Right lobe of liver (tissue), 6 donors: ENCODE results near the gene LIMK1. TPM values are rescaled to one million over a fixed set of nuclear protein-coding genes. Genes with fewer than 3 reads are reported as not detected.
A peak's percentile ranks its signal among the peaks of the same experiment; 100 is the strongest.

Experiments
- ATAC-seq, 4 donors: fragments of 200-7000 bp; cut with Tn5 transposase; one replicate each; pipeline ENCODE4 v1.9.1; 2020; ENCODE audit warnings: mild to moderate bottlenecking in 4 of 4, moderate library complexity in 4 of 4
- DNase-seq, 3 donors: peaks; one replicate each; pipeline ENCODE4 v3.0.0-alpha.2; 2020
- H3K27ac ChIP-seq, 3 donors: fragments of 200-600 bp; one replicate each; pipeline ENCODE4 v1.8.0; 2022
- H3K27me3 ChIP-seq, 2 donors: fragments of 200-600 bp; one replicate each; pipeline ENCODE4 v1.8.0; 2022
- H3K36me3 ChIP-seq, 4 donors: fragments of 200-600 bp; sonication (generic) in 1 of 4; one replicate each; pipeline versions ENCODE4 v1.5.1 to v1.8.0; 2017 to 2022; ENCODE audit warnings: control low read depth in 1 of 4
- H3K4me1 ChIP-seq, 4 donors: fragments of 200-600 bp; sonication (generic) in 1 of 4; one replicate each; pipeline versions ENCODE4 v1.5.1 to v1.8.0; 2017 to 2022; ENCODE audit warnings: control low read depth in 1 of 4
- H3K4me3 ChIP-seq, 3 donors: fragments of 200-600 bp; one replicate each; pipeline ENCODE4 v1.8.0; 2022
- H3K9me3 ChIP-seq, 4 donors: fragments of 200-600 bp; sonication (generic) in 1 of 4; one replicate each; pipeline versions ENCODE4 v1.5.1 to v1.8.0; 2017 to 2022; ENCODE audit warnings: control low read depth in 1 of 4
- CTCF ChIP-seq, 4 donors: fragments of 200-600 bp in 3 of 4; fragments of 450-650 bp in 1 of 4; IDR thresholded peaks; one replicate each; pipeline versions ENCODE4 v1.5.1 to v1.8.0; 2016 to 2022; ENCODE audit warnings: antibody characterized with exemption in 4 of 4, mild to moderate bottlenecking in 2 of 4
- POLR2A ChIP-seq: fragments of 450-650 bp; IDR thresholded peaks from one replicate; pipeline ENCODE4 v1.6.1; 2017; ENCODE audit warnings: antibody characterized with exemption, mild to moderate bottlenecking
- WGBS: methylation state at CpG from one replicate; pipeline ENCODE4 v1.1.6; 2018; ENCODE audit warnings: low coverage, low lambda C conversion rate; ENCODE audit not compliant: insufficient coverage; ENCODE audit errors: missing lambda C conversion rate; 5-methylcytosine and 5-hydroxymethylcytosine counted together
- intact Hi-C, 2 donors: fragments of 100-400 bp; cut with DNase I; formaldehyde crosslinking; loops; one replicate each; pipeline versions ENCODE4 v1.11.2 to v1.14.1; 2022
- total RNA-seq, 6 experiments: library from RNA; depleted of rRNA in 2 of 6; stranded (reverse); fragments of >200 nt in 2 of 6; fragmentation: NEBNext Ultra II Directional in 3 of 6; extraction: Animal tissue kit (Norgen Biotek cat#: 25700) in 3 of 6; gene quantifications; one replicate each; pipeline versions ENCODE4 v1.1.0 to v1.2.4, GENCODE V29; 2016 to 2023
- donor health status: DM: no; HTN: yes; CAD: no.
- donor health status: DM: no; HTN: no; CAD: no.
- donor health status: DM: no; HTN: no; CAD: no.
- donor health status: DM: no; HTN: yes; CAD: no.
- donor health status: DM: no; HTN: yes; CAD: no.

LIMK1 gene
- total RNA-seq, 6 experiments from 2014 or later, result 3.1 to 9.9 (median 5.8) TPM

GRCh38 chr7:74104702-74105101 is 21.1 kb downstream of the LIMK1 start:
- Histone ChIP-seq H3K4me1 (no peaks in the 10 kb centered on the region), H3K27me3 (no peaks in the 10 kb centered on the region), H3K36me3 (peaks cover 0 to 3% (median 2%) of the 10 kb centered on the region in 4 donors), H3K9me3 (no peaks in the 10 kb centered on the region), H3K27ac (no peak overlapping the region), H3K4me3 (no peak overlapping the region)
- intact Hi-C loops, result no loop called here
- ATAC-seq (no peak), DNase-seq (no peak)
- WGBS, result 80% methylated on average over 1 of the region's 8 CpGs
- TF ChIP-seq POLR2A, result no peak
- TF ChIP-seq CTCF (IDR thresholded peaks at IDR 0.05), result no peak

- TF ChIP-seq POLR2A (no peak), CTCF (IDR thresholded peaks at IDR 0.05) (no peak)
- Histone ChIP-seq H3K36me3 (peaks cover 0 to 3% (median 2%) of the 10 kb centered on the region in 4 donors), H3K27me3 (no peaks in the 10 kb centered on the region), H3K27ac (no peak overlapping the region), H3K9me3 (no peaks in the 10 kb centered on the region), H3K4me1 (no peaks in the 10 kb centered on the region), H3K4me3 (no peak overlapping the region)
- intact Hi-C loops, result no loop called here
- ATAC-seq, result peak in 1 of 4 donors; percentile 19
- WGBS, result no CpG with 5 or more reads among the region's 11 CpGs
- no peak for DNase-seq
These were observed 22.4 kb downstream of the LIMK1 start for GRCh38 chr7:74105992-74106391.

GRCh38 chr7:74106846-74107245 is 23.2 kb downstream of the LIMK1 start:
- 90% methylated on average over 2 of the region's 18 CpGs for WGBS

GRCh38 chr7:74115326-74115725 is 31.7 kb downstream of the LIMK1 start:
- DNase-seq (no peak), ATAC-seq (no peak)
- no peak for TF ChIP-seq CTCF (IDR thresholded peaks at IDR 0.05)
- TF ChIP-seq POLR2A, result no peak
- Histone ChIP-seq H3K36me3 (peaks cover 0 to 2% (median 0%) of the 10 kb centered on the region in 4 donors), H3K27ac (no peak overlapping the region), H3K27me3 (no peaks in the 10 kb centered on the region), H3K9me3 (no peaks in the 10 kb centered on the region), H3K4me1 (no peaks in the 10 kb centered on the region), H3K4me3 (no peak overlapping the region)
- intact Hi-C loops, result no loop called here
- 77% methylated on average over 12 of the region's 17 CpGs for WGBS

More at GRCh38 chr7:74106846-74107245, 23.2 kb downstream of the LIMK1 start:
- ATAC-seq, result peak in 1 of 4 donors; percentile 25
- Histone ChIP-seq H3K27ac (no peak overlapping the region), H3K4me3 (no peak overlapping the region), H3K4me1 (no peaks in the 10 kb centered on the region), H3K36me3 (peaks cover 0 to 3% (median 2%) of the 10 kb centered on the region in 4 donors), H3K27me3 (no peaks in the 10 kb centered on the region), H3K9me3 (no peaks in the 10 kb centered on the region)
- intact Hi-C loops, result no loop called here
- no peak for DNase-seq
- no peak for TF ChIP-seq POLR2A
- TF ChIP-seq CTCF (IDR thresholded peaks at IDR 0.05), result no peak

- Histone ChIP-seq H3K27ac (no peak overlapping the region), H3K36me3 (peaks cover 0 to 2% (median 0%) of the 10 kb centered on the region in 4 donors), H3K27me3 (no peaks in the 10 kb centered on the region), H3K4me1 (no peaks in the 10 kb centered on the region), H3K9me3 (no peaks in the 10 kb centered on the region), H3K4me3 (no peak overlapping the region)
- intact Hi-C loops, result no loop called here
- 79% methylated on average over 13 of the region's 13 CpGs for WGBS
- TF ChIP-seq POLR2A (no peak), CTCF (IDR thresholded peaks at IDR 0.05) (no peak)
- no peak for DNase-seq
- ATAC-seq, result no peak
These were observed 32.8 kb downstream of the LIMK1 start for GRCh38 chr7:74116356-74116755.
